Keratinocyte (primary cell): ENCODE data around the gene SELE.

Experiments
- EZH2 ChIP-seq: IDR thresholded peaks from one replicate; pipeline ENCODE4 v1.6.1; 2012; ENCODE audit warnings: inconsistent platforms, mild to moderate bottlenecking, low read length, moderate library complexity
- TF ChIP-seq, protein P1 (sequence below), 3 experiments: IDR thresholded peaks in 1 of 3; conservative IDR thresholded peaks in 1 of 3; optimal IDR thresholded peaks in 1 of 3; 2 replicates in 2 of 3; 3 replicates in 1 of 3; pipeline versions ENCODE3 to v1.5.1; 2011; ENCODE audit warnings: low read length in 3 of 3, mild to moderate bottlenecking in 3 of 3, moderate library complexity in 2 of 3, control low read depth in 1 of 3, inconsistent platforms in 1 of 3; ENCODE audit not compliant: insufficient read depth in 2 of 3; ENCODE audit errors: extremely low read depth in 1 of 3

GRCh38 chr1:169759038-169759437 is 25.2 kb upstream of the SELE start:
- TF ChIP-seq, protein P1, sequence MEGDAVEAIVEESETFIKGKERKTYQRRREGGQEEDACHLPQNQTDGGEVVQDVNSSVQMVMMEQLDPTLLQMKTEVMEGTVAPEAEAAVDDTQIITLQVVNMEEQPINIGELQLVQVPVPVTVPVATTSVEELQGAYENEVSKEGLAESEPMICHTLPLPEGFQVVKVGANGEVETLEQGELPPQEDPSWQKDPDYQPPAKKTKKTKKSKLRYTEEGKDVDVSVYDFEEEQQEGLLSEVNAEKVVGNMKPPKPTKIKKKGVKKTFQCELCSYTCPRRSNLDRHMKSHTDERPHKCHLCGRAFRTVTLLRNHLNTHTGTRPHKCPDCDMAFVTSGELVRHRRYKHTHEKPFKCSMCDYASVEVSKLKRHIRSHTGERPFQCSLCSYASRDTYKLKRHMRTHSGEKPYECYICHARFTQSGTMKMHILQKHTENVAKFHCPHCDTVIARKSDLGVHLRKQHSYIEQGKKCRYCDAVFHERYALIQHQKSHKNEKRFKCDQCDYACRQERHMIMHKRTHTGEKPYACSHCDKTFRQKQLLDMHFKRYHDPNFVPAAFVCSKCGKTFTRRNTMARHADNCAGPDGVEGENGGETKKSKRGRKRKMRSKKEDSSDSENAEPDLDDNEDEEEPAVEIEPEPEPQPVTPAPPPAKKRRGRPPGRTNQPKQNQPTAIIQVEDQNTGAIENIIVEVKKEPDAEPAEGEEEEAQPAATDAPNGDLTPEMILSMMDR (optimal IDR thresholded peaks at IDR 0.05 in 1 of 3, IDR thresholded peaks at IDR 0.05 in 1 of 3, conservative IDR thresholded peaks at IDR 0.05 in 1 of 3; ENCODE audit: extremely low read depth in 1 of 3, insufficient read depth in 2 of 3, low read length in 3 of 3), result no peak
- TF ChIP-seq EZH2, result no peak
